Measurements from ENCODE around the gene IL36B. TPM values are rescaled to one million over a fixed set of nuclear protein-coding genes. Genes with fewer than 3 reads are reported as not detected.

Gene IL36B
- total RNA-seq, 1 experiment from 2014 or later = not detected

DNA sequence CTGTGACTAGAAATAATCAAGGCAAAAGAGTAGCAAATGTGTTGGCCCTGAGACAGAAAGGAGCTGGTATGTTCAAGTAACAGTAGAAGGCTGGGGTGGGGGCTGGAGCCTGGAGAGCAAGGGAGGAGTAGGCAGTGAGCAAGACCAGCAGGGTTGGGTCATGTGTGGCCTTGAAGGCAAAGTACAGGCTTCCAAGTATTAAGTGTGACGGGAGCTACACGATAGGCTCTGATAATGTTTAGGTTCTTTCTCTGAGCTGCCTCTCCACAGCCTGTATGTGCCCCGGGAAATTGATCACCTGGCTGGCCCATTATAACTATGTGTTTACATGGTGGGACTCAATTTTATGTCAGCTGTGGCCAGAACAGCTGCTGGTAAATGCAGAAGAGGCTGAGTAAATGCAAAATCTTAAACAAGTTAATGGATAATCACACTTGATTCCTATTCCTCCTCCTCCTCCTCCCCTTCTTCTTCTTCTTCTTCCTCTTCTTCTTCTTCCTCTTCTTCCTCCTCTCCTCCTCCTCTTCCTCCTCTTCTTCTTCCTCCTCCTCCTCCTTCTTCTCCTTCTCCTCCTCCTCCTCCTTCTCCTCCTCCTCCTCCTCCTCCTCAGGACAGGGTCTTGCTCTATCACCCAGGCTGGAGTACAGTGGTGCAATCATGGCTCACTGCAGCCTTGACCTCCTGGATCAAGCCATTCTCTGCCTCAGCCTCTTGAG is 24.4 kb upstream of the IL36B start:
- no peak for DNase-seq (ENCODE audit: low read depth)

DNA sequence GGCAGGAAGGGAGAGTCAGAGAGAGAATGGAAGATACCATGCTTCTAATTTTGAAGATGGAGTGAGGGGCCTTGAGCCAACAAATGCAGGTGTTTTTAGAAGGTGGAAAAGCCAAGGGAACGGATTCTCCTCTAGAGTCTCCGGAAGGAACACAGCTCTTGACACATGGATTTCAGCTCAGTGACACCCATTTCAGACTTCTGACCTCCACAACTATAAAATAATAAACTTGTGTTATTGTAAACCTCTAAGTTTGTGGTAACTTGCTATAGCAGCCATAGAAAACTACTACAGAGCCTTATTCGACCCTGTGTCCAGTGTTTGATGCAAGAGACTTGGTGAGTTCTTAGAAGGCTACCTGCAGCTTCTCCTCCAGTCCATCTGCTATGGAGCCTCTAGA is 22.9 kb upstream of the IL36B start:
- DNase-seq (ENCODE audit: low read depth) = no peak

DNA sequence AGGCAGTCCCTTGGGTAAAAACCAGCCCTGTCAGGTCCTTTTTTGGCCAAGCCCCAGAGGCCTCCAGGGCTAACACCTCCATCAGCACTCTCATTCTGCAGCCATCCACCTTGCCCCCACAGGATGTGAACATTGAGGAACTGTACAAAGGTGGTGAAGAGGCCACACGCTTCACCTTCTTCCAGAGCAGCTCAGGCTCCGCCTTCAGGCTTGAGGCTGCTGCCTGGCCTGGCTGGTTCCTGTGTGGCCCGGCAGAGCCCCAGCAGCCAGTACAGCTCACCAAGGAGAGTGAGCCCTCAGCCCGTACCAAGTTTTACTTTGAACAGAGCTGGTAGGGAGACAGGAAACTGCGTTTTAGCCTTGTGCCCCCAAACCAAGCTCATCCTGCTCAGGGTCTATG is 22.4 kb upstream of the IL36B start:
- no peak for DNase-seq (ENCODE audit: low read depth)

DNA sequence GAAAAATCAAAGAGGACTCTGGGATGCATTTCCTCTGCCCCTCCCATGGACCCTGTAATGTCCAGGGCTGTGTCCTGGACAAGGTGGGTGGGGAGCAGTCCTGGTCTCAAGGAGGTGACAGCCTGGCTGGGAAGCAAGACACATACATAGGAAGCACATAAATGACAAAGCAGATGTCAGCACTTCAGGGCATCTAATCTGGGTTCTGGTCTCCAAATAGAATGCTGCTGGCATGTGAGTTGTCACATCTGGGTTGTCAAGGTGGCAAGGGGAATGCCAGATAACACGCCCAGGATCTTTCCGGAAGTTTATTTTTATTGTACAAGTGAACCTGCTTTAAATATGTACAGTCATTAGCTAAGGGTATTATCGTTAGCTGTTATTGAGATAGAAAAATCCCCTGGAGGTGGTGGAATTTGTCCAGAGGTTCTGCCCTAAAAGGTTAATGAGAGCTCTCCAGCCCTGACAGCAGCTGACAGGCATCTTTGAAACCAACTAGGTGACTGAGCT is 20.7 kb upstream of the IL36B start:
- DNase-seq (ENCODE audit: low read depth) = no peak

DNA sequence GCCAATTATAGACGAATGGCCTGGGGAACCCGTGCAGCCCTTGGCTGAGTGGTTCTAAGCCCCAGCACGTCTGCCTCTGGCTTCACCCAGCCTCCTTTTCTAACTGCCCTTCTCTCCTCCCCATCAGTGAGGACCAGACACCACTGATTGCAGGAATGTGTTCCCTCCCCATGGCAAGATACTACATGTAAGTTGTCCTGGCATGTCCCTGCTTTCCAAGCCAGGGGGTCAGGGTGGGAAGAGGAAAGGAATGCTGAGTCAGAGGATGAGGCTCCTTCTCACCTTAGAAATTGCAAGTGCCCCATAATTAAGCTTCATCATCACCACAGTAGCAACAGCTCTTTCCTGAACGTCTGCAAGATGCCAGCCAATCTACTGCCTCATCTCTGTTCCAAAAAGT is 19.9 kb upstream of the IL36B start:
- DNase-seq (ENCODE audit: low read depth) = no peak

DNA sequence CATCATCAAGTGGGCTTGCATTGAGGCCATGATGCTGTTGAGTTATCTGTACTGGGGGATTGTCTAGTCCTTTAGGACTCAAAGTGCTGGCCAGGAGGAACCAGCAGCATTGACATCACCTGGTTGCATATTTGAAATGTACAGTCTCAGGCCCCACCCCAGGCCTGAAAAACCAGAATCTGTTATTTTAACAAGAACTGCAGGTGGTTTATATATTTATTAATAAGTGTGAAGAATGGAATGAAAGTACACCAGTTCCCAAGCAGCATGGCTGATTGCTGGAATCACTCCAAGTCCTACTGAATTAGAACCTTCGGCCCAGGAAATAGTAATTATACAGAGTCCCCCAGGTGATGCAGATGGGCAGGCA is 17.9 kb upstream of the IL36B start:
- no peak for DNase-seq (ENCODE audit: low read depth)

DNA sequence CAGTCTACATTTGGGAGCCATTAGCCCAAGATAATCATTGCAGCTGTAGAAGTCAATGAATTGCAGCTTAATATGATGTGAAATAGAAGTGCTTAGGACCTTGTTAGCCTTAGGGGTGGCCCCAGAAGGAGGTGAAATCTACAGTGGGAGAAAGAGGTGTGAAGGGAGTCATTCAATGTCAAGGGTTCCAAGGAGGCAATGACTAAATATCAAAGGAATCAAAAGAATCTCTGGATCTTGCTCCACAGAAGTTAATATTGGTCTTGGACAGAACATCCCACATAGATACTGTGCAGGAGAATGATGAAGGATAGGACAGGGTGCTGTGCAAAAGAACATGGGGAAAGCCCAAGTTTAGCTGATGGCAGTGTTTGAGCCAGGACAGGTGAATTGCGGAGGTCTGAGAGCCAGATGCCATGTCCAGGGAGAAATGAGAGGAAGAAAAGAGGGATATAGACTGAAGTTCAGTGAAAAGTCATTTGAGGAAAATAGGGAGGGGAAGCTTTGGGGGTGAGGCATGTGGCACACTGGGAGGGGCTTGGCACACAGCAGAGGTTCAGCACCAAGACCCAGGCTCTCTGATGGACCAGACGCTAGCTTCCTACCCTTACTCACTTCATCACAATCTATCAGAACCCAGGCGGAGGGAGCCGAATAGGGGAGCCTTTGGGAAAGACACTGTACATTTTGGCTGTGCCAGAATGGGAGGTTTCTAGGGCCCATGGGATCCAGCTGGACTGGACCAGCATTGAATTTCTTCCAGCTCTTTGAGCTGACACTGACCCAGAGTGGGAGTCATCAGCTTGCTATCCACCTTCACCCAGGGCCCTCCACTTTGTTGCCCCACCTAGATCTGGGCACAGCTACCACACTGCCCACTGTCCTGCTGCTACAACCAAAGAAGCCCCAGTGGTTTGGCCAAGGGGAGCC is 17.3 kb upstream of the IL36B start:
- no peak for DNase-seq (ENCODE audit: low read depth)

DNA sequence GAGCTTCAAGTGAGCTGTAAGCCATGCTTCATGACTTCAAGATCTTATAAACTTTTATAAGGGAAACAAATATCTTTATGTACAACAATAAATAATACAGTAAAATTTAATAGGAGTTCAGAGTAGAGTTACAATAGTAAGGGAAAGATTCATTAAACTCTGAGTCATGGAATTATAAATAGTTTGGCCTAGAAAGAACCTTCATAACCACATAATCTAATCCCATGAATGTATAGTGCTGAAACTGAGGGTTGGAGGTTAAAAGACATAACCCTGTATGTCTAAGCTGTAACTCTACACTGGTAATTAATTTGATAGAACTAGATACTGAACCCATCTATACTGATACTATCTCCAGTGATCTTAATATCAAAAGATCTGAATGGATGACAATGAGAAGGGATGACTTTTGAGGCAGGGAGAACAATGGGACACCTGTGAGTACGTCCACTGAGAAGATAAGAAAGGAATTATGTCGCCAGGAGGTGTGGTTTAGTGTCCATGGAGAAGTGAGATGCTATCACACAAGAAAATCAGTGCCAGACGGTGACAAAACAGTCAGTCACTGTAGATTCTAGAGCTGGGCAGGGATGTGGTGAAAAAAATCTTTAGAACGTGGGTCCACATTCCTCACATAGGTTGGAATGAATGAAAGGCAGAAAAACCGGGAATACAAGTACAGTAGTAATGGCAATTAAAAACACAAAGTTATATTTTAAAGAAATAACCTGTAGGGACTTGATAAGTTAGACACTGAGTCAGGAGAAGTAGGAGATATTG is 16.2 kb upstream of the IL36B start:
- no peak for DNase-seq (ENCODE audit: low read depth)

DNA sequence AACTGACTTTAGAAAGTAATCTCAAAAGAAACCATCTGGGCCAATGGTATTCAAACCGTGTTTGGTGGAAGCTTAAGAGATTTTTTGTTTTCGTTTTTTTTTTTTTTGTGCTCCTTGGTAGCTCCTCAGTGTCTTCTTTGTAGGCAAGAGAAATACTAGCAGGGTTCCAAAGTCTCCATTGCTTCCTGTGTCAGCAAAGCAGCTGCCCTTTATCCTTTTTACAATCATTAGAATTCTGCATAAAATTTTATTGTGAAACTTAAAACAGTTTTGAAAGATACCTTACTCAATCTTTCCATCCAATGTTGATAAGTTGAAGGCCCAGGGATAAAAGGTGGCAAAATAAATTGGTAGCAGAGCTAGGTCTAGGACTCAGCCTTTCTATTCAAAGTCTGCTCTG is 15.6 kb upstream of the IL36B start:
- no peak for DNase-seq (ENCODE audit: low read depth)

DNA sequence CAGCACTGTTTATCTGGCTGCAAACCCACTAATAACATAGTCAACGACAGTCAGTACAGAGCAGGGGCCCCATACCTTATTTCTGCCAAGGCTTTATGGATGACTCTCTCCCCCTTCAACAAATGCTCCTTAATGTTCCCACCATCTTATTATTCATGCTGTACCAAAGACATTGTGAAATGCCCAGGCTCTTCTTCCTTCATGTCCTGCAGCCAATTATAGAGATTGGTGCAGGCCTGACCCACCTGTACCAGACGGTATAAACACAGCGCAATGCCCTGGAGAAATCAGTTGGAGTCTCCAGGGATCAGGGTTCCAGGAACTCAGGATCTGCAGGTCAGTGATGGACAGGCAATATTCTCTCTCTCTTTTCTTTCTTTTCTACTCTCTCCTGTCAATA is 15.0 kb upstream of the IL36B start, which contains the start of gene IL1F10:
Gene IL1F10 (plus strand): TSS at position 290 of the 400 bp plus-strand sequence. CDS start 4,769 bp downstream, outside the sequence.
- no peak for DNase-seq (ENCODE audit: low read depth)

DNA sequence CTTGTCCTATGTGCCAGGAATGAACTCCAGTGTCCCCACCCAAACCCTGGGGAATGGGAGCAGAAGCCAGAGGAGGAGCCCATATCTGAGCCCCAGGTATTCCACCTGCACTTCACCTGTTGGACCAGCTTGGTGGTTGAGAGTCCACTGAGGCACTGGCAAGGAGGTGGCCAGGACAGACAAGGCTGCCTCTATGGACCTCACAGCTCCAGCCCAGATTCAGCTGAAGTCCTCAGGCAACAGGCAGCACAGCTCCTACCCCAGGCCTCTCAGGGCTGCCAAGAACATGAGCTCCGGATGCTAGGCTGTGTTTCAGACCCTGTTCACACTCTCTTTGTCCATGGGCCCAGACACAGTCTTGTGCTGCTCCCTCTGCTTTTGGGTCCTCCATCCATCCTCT is 12.2 kb upstream of the IL36B start:
- DNase-seq (ENCODE audit: low read depth) = no peak

DNA sequence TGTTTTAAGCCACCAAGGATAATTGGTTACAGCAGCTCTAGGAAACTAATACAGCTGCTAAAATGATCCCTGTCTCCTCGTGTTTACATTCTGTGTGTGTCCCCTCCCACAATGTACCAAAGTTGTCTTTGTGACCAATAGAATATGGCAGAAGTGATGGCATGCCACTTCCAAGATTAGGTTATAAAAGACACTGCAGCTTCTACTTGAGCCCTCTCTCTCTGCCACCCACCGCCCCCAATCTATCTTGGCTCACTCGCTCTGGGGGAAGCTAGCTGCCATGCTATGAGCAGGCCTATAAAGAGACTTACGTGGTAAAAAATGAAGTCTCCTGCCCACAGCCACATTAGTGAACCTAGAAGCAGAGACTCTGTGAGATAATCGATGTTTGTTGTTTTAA is 11.6 kb upstream of the IL36B start:
- no peak for DNase-seq (ENCODE audit: low read depth)

DNA sequence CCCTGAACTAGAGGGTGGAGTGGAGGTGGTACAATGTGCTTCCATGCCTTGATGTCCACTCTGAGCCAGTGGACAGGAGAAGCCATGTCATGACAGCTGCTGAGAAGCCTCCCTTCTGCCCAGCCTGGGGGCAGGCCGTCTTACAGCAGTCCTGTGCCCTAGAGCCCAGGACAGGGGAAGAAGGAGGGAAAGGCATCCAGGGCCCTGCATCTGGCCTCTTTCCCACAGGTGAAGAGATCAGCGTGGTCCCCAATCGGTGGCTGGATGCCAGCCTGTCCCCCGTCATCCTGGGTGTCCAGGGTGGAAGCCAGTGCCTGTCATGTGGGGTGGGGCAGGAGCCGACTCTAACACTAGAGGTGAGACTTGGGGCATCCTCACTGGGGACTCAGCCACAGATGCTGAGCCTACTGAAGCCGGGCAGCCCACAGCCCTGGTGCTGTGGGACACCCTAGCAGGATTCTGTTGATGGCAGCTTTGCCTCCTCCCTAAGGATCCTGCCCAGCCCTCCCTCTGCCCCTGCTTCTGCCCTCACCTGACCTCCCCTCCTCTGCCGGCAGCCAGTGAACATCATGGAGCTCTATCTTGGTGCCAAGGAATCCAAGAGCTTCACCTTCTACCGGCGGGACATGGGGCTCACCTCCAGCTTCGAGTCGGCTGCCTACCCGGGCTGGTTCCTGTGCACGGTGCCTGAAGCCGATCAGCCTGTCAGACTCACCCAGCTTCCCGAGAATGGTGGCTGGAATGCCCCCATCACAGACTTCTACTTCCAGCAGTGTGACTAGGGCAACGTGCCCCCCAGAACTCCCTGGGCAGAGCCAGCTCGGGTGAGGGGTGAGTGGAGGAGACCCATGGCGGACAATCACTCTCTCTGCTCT is 9.5 kb upstream of the IL36B start:
- DNase-seq (ENCODE audit: low read depth) = no peak

DNA sequence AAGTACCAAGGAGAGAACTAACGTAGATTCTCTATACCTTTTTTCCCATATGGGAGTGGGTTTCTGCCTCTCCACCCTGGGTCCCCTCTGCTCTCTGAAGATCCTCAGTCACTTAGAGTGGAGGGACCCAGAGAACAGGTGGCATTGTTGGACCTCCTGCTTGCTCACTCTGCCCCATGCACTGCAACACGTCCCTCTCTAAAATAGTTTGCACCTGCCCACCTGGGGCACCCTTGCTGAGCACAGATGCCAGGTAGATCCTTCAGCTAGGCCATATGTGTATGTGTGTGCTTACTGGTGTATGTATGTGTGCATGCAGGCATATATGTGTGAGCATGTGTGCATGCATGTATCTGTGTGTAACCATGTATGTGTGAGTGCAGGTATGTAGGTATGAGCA is 8.6 kb upstream of the IL36B start:
- DNase-seq (ENCODE audit: low read depth) = no peak

DNA sequence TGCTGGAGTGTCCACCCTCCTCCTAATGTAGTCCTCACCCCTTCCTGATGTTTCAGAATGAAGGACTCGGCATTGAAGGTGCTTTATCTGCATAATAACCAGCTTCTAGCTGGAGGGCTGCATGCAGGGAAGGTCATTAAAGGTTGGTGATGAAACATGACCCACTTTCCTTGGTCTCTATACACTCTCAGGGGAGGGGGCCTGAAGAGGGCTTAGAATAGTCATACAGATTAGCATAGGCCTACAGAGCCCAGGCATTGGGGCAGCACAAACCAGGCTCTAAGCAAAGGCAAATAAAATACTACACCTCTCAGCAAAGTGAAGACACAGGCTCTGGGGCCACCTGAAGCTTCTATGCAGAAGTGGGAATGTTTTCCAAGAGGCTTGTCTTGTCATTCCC is 8.1 kb upstream of the IL36B start:
- no peak for DNase-seq (ENCODE audit: low read depth)

DNA sequence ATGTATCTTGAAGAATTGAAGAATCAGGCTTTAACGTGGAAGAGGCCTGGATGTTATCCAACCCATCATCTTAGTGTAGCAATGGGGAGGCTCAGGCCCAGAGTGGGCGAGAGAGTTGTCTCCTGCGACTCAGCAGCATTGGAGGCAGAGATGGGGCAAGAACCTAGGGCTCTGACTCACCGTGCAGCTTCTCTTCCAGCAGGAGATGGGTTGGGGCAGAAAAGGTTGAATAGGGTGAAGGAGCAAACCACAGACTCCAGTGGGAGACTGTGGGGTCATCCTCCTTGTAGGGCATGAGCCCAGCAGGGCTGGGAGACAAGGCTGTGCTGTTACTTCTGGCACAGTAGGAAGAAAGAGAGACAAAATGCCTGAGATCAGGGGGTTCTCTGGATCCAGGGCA is 7.7 kb upstream of the IL36B start:
- no peak for DNase-seq (ENCODE audit: low read depth)

DNA sequence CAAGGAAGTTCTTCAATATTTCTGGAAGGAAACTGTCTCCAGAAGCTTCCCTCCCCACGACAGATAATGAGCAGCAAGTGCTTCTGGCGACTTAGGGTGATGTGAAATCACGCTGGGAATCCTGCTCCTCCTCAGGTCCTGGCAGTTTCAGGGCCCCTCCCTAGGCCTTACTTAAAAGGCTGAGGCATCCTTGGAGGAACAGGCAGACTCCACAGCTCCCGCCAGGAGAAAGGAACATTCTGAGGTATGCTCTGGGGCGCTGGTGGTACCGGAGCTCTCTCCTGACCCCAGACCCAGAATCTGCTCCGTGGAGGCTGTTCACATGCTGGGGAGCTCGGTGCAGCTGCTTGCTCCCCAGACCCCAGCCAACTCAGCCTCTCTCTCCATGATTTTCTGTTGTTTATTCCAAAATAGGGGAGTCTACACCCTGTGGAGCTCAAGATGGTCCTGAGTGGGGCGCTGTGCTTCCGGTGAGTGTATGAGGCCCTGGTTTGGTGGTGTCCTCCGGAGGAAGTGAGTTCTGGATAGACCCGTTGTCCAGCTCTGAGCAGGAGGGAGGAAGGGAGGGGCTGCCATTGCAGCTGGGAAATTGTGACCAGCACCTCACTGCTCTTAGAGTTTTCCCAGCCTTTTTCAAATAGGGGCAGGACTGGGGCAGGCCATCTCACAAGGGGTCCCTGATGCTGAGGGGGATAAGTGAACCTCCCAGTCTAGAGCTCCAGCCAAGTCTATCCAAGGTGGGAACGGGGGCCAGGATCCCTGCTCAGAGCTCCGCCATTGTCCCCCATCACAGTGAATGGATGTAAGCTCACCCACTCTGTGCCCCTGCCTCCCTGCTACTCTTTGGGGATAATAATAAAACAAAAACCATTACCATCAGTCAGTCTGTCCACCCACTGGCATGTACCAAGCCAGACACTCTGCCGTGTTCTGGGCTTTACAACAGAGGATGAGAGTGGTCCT is 6.6 kb upstream of the IL36B start, which contains the start of gene IL36RN:
Gene IL36RN (plus strand): TSS at position 201 of the 963 bp plus-strand sequence. CDS start 241 bp downstream, at position 442.
- DNase-seq (ENCODE audit: low read depth) = no peak

DNA sequence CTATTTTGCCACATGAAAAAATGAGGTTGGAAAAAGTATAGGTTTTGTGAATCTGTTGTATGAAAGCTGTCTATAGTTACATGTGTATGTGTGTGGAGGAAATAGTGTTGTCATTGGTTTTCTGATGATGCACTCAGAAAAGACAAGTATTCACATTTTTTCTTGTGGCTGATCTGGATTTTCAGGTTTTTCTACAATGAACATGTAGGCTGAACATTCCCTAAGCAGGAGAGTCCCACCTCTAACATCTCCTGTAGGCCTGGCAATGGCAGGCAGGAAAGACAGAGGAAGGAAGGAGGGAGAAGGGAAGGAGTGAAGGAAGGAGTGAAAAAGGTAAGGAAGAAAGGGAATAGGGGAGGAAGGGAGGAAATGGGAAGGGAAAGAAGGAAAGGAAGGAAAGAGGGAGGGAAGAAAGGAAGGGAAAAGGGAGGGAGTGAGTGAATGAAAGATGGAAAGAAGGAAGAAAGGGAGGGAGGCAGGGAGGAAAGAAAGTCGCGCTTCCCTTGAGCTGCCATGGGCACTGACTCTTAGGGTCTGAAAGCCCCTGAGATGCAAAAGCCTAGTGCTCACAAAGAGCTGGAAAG is 5.8 kb upstream of the IL36B start:
- DNase-seq (ENCODE audit: low read depth) = no peak

DNA sequence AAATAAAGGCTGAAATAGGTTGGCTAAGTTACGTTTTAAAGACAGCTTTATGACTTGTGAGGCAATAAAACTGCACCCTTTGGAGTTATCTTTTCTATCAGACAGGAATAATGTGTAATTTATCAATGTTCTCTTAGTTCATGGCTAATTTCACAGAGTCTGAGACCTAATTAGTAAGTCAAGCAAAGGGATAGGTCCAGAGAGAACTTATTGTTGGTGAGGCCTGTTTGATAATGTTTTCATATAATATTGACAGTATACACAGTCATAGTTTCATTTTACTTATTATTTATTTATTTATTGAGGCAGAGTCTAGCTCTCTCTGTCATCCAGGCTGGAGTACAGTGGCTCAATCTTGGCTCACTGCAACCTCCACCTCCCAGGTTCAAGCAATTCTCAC is 4.5 kb upstream of the IL36B start:
- DNase-seq (ENCODE audit: low read depth) = no peak
